ENCODE results near the gene TTLL11. TPM values are rescaled to one million over a fixed set of nuclear protein-coding genes. Genes with fewer than 3 reads are reported as not detected.

Gene TTLL11
- total and polyA plus RNA-seq, 2 of the 8 experiments (the other 6 are each of a cell fraction or from before 2014, with no cell fraction given): 0.56 to 0.80 TPM

- TF ChIP-seq CTBP2 (IDR thresholded peaks at IDR 0.05; ENCODE audit: borderline replicate concordance, insufficient read depth, insufficient read length, low read length) (no peak), JUND (IDR thresholded peaks at IDR 0.05; ENCODE audit: low read length) (no peak), ASH2L (IDR thresholded peaks at IDR 0.05; ENCODE audit: low read length) (no peak), NANOG (IDR thresholded peaks at IDR 0.05; ENCODE audit: insufficient read depth, low read depth, low read length, poor library complexity, severe bottlenecking) (no peak), EGR1 (IDR thresholded peaks at IDR 0.05; ENCODE audit: borderline replicate concordance, low read depth, low read length) (no peak), EZH2 (IDR thresholded peaks at IDR 0.05; ENCODE audit: low read depth, low read length, severe bottlenecking) (no peak)
Observed at GRCh38 chr9:121890746-121891145, 202.4 kb downstream of the TTLL11 start (continued).

Data from H1 (cell line).